Measurements from ENCODE around the gene SLC44A3.
A peak's percentile ranks its signal among the peaks of the same experiment; 100 is the strongest.
"Not testable (repeated sequence)": the region's sequence is repeated elsewhere in the genome, so short reads cannot be mapped to it uniquely, and the experiment has no call there.

Gene SLC44A3

DNA sequence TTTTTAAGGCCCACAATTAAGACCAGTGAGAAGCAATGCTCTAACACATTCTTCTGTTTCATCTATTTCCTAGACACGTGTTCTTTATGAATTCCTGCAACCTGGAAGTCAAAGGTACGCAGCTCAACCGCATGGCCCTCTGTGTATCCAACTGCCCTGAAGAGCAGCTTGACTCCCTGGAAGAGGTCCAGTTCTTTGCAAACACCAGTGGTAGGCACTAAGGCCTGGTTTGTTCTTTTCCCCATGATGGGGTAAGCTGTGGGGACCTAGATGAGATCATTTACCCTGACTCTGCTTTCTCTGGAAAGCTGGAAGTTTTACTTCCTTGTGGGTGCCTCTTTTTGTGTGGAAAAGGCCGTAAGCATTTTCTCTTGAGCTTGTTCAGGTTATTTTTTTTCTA is 7.3 kb downstream of the SLC44A3 start:
- DNase-seq, result no peak
- in situ Hi-C loops (cut with MboI; ENCODE audit: low pct_unique_long_range_greater_than_20kb, low sequenced_read_pairs), result no loop called here

DNA sequence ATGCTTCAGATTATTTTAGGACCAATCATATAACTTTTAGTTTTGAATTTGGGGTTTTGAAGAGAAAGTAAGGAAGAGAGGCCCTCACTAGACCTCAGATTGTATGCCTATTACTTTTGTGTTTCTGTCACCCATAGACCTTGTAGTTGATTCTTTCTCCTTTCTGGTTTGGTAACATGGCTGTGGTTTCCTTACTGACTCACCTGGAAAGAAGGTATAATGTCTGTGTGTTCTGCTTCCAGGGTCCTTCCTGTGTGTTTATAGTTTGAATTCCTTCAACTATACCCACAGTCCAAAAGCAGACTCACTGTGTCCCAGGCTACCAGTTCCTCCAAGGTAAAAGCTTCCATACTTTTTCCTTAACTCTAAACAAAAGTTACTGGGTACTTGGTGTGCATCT is 8.1 kb downstream of the SLC44A3 start:
- DNase-seq, result no peak
- in situ Hi-C loops (cut with MboI; ENCODE audit: low pct_unique_long_range_greater_than_20kb, low sequenced_read_pairs), result no loop called here

DNA sequence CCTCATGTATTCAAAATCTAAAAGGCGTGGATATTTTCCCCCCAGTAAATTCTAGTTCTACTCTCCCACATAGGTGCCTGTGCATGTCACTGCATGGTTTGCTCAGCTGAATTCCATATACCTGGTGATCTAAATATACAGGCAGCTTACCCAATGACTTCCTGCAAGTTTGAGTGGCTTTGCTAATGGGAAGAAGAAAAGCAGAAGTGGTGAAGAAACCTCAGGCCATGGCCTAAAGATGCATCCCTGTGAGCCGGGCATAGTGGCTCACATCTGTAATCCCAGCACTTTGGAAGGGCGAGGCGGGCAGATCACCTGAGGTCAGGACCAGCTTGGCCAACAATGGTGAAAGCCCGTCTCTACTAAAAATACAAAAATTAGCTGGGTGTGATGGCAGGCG is 11.5 kb downstream of the SLC44A3 start:
- in situ Hi-C loops (cut with MboI; ENCODE audit: low pct_unique_long_range_greater_than_20kb, low sequenced_read_pairs), result no loop called here
- DNase-seq, result peak; percentile 86

DNA sequence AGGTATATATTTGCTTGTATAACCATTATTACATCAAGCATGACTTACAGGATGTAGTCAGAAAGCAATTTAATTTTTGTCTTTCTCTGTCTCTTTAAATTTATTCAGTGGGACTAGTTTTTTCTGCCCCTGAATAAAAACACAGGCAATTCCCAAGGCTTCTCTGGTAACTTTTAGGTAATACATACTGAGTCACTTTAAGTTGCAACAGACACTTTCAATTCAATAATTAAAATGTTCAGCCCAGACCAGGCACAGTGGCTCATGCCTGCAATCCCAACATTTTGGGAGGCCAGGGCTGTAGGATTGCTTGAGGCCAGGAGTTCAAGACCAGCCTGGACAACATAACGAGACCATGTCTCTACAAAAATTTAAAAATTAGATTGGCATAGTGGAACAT is 12.3 kb downstream of the SLC44A3 start:
- in situ Hi-C loops (cut with MboI; ENCODE audit: low pct_unique_long_range_greater_than_20kb, low sequenced_read_pairs), result no loop called here
- no peak for DNase-seq

DNA sequence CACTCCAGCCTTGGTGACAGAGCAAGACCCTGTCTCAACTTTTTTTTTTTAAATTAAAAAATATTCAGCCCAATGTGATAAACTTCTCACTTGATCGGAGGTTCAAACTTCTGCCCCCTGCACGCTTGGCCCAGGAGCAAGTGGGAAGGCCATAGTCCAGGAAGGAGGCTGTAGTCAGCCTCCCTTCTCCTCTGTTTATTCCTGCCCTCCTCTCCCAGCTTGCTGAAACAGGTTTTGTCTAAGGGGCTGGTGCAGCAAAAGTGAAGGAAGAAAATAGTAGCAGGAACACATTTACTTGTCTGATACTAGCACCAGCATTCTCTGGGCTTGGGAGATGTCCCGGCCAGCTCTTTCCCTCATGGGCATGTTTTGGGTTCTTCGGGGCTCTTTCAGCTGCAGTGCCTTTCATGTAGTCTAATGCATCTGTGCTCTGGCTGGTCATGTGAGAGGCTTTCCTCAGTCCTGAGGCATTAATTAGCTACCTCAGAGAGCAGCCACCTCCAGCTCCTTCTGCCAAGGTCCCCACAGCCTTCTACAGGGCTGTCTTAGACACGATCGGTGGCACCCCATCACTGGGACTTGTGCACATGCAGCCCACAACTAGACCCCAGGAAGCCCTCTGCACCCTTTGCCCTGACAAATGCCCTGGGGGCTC is 12.9 kb downstream of the SLC44A3 start:
- in situ Hi-C loops (cut with MboI; ENCODE audit: low pct_unique_long_range_greater_than_20kb, low sequenced_read_pairs), result no loop called here
- no peak for DNase-seq

DNA sequence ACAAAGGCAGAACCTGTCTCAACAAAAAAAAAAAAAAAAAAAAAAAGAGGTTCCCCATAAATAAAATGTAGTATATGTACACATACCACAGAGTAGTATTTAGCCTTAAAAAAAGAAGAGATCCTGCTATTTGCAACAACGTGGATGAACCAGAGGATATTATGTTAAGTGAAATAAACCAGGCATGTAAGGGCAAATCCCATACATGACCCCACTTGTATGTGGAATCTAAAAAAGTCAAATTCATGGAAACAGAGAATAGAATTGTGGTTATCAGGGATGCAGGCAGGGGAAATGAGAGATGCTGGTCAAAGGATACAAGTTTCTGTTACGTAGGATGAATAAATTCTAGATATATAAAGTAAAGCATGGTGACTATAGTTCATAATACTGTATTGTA is 16.7 kb downstream of the SLC44A3 start:
- in situ Hi-C loops (cut with MboI; ENCODE audit: low pct_unique_long_range_greater_than_20kb, low sequenced_read_pairs), result no loop called here
- peak; percentile 7 for DNase-seq

DNA sequence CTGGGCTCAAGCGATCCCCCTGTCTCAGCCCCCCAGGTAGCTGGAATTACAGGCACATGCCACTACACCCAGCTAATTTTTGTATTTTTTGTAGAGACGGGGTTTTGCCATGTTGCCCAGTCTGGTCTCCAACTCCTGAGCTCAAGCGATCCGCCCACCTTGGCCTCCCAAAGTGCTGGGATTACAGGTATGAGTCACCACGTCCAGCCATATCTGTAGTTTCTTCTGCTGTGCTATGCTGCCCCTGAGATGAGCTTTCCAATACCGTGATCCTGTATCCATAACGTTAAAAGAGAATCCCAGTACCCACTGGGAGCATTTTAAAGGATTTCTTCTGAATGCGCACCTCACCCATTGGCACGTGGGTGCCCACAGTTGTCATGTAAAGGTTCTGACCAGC is 20.2 kb downstream of the SLC44A3 start:
- DNase-seq; in situ Hi-C loops (cut with MboI; ENCODE audit: low pct_unique_long_range_greater_than_20kb, low sequenced_read_pairs): not testable (repeated sequence)

DNA sequence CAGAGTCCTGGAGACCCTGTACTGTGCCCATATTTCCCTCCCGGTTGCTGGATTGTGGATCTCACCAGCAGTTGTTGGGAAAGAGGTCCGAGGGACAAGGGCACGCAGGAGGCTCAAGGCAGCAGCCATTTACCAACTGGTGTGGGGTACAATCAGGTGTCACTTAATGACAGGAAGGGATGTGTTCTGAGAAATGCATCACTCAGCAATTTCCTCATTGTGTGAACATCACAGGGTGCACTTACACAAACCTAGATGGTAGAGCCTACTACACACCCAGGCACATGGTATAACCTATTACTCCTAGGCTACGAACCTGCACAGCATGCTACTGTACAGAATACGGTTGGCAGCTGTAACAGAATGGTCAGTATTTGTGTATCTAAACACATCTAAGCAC is 20.7 kb downstream of the SLC44A3 start:
- no peak for DNase-seq

DNA sequence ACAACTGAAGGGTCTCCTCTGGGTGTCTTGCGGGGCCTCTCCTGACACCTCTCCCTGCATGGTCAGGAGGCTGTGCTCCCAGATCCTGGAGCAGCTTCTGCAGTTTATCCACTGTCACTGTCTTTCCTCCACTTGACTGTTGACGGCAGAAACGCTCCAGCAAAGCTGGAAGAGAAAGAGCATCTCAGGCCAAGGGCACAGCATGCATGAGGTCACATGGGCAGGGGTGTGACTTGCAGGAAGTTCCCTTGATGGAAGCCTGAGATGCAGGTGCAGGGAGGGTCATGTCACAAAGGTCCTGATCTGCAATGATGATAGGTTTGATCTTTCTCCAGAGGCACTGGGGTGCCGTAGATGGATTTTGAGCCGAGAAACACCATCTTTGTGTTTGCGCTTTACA is 23.3 kb downstream of the SLC44A3 start:
- in situ Hi-C loops (cut with MboI; ENCODE audit: low pct_unique_long_range_greater_than_20kb, low sequenced_read_pairs), result no loop called here
- DNase-seq, result no peak

More for the DNA sequence above, 20.7 kb downstream of the SLC44A3 start:
- in situ Hi-C loops (cut with MboI; ENCODE audit: low pct_unique_long_range_greater_than_20kb, low sequenced_read_pairs), result no loop called here

DNA sequence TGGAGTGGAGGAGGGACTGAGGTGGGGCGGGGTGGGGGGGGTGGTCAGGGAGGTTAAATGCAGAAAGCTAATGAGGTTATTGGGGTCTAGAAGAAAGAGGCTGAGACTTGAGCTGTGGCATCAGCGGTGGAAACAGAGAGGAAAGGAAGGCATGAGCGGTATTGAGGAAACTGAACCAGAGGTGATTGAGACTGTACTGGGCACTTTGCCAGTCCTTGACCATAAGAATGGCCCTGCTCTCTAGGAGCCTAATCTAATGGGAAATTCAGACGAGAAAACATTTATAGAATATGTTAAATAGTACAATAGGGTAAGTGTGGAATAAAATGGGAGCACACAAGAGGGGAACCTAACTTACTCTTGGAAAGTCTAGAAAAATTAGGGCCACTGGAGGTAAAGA is 23.7 kb downstream of the SLC44A3 start:
- no peak for DNase-seq
- in situ Hi-C loops (cut with MboI; ENCODE audit: low pct_unique_long_range_greater_than_20kb, low sequenced_read_pairs), result no loop called here

DNA sequence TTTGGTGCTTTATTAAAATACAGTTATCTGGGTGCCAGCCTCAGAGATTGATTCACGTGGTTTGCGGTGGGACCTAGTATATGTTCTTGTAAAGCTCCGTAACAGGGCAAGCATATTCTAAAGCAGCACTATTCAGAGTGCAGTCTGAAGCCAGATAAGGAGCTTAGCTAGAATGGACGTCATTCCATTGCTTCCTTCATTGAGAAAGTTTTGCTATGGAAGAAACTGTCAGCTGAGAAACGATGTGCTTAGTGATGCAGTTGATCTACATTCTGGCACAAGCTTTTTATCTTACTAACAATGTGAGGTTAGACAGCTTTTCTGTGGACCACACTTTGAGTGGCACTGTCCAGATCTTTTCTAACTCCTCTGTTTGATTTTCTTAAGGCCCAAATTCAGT is 26.2 kb downstream of the SLC44A3 start:
- in situ Hi-C loops (cut with MboI; ENCODE audit: low pct_unique_long_range_greater_than_20kb, low sequenced_read_pairs), result no loop called here
- no peak for DNase-seq

DNA sequence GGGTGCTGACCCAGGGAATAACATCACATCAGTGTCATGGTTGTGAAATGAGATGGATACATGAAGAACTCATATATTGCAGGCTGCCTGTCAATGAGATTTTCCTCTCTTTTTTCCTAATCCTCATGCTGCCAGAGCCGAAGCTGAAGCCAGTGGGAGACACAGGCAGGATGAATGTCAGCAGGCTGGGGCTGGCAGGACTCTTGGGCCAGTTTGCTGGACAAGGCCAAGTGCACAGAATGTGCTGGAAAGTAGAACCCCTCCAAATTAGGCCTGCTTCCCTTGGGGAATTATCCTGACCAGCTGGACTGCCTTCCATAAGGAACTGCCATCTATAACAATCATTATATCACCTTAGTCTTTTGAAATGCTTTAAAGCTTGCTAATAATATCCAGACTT is 31.4 kb downstream of the SLC44A3 start:
- in situ Hi-C loops (cut with MboI; ENCODE audit: low pct_unique_long_range_greater_than_20kb, low sequenced_read_pairs), result loop anchor here (25.0 kb wide), 1 partner anchor 186 kb away; no protein-coding TSS in a partner anchor

DNA sequence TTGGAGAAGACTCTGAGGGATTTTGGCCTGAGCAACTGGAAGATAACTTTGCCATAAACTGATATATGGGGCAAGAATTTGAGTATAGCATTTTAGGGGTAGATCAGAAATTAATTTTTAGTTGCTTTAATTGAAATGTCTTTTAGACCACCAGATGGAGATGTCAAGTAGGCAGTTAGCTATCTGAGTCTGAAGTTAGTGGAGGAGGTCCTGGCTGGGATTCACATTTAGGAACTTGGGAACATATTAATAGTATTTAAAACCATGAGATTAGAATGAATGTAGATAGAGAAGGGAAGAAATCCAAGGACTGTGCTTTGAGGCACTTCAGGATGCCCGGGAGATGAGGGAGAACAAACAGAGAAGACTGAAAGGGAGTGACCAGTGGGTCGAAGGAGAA is 32.6 kb downstream of the SLC44A3 start:
- DNase-seq, result no peak

More for the DNA sequence above, 31.4 kb downstream of the SLC44A3 start:
- DNase-seq, result no peak

DNA sequence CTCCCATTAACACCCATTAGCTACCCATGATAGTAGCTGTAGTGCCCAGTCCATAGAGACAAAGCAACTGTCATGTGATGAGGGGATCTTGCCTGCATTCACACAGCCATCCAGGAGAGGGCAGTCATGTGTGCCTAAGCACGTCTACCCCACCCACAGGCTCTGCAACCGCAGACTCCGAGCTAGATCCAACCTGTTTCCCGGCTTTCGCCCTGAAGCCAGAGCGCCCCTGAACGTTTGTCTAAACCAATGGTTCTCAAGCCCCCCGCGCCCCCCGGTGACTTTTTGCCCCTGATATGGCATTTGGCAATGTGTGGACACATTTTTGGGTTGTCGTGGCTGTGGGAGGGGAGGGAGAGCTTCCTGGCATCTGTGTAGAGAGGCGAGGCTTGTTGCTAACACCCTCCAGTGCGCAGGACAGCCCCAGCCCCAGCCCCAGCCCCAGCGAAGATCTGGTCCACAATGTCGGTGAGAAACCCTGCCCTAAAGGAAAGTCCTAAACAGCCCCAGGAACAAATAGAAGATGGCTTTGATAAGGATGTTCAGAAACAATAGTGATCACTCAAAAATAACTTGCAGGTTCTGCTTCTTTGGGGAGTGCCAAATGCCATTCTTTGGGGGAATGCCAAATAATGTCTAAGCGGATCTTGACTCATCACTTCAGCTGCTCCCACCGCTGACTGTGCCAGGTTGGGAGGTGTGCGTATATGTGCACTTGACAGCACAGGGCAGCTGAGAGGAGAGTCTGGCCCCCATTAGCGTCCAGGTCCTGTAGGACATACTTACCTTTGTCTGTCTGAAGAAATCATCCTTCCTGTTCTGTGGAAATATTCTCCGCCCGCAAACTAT is 34.5 kb downstream of the SLC44A3 start:
- DNase-seq, result peak; percentile 89
- in situ Hi-C loops (cut with MboI; ENCODE audit: low pct_unique_long_range_greater_than_20kb, low sequenced_read_pairs), result loop anchor here (25.0 kb wide), 1 partner anchor 183 kb away; no protein-coding TSS in a partner anchor

More for the DNA sequence above, 32.6 kb downstream of the SLC44A3 start:
- in situ Hi-C loops (cut with MboI; ENCODE audit: low pct_unique_long_range_greater_than_20kb, low sequenced_read_pairs), result loop anchor here (25.0 kb wide), 1 partner anchor 185 kb away; no protein-coding TSS in a partner anchor

DNA sequence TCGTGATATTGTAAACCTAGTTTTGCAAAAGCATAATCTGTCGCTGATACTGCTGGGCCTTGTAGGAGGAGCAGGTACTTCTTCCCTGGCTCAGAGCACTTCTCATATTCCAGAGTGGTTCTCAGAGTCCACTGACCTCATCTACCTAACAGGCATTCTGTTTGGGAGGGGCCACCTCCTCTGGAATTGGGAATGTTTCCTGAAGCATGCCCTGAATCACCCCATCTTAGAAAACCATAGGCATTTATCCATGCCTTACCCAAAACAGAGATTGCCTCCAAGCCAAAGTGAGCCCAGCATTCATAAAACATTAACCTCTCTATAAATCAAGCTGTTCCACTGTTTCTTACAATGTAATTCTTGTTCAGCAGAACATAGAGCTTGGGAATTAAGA is 35.1 kb downstream of the SLC44A3 start:
- in situ Hi-C loops (cut with MboI; ENCODE audit: low pct_unique_long_range_greater_than_20kb, low sequenced_read_pairs), result loop anchor here (25.0 kb wide), 1 partner anchor 182 kb away; no protein-coding TSS in a partner anchor
- DNase-seq, result no peak

DNA sequence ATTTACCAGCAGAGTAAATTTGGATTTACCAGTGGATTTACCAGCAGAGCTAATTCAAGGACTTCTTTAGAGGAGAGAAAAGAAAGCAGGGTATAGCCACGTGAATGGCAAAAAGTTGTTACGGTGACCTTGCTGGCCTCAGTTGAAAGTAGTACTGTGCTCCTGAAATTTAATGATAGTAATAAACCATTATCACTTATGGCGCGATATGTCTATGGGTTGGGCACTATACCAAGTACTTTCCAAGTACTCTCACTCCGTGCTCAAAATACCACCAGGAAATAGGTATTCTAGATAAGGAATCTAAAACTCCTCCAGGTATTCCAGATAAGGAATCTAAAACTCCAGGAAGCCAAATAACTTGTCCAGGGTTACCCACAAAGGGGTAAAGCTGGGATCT is 35.8 kb downstream of the SLC44A3 start:
- no peak for DNase-seq
- in situ Hi-C loops (cut with MboI; ENCODE audit: low pct_unique_long_range_greater_than_20kb, low sequenced_read_pairs), result loop anchor here (25.0 kb wide), 1 partner anchor 181 kb away; no protein-coding TSS in a partner anchor

DNA sequence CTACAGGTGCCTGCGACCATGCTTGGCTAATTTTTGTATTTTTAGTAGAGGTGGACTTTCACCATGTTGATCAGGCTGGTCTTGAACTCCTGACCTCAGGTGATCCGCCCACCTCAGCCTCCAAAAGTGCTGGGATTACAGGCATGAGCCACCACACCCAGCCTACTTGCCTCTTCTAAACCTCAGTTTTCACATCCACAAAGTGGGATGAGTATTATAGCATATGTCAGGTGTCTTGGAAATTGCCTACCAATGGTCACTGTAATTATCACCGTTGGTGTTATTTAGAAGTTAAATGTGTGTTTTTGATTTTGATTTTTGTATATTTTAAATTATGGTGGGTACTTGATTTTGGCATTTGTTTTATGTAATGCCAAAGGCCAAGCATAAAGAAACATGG is 36.7 kb downstream of the SLC44A3 start:
- in situ Hi-C loops (cut with MboI; ENCODE audit: low pct_unique_long_range_greater_than_20kb, low sequenced_read_pairs), result loop anchor here (25.0 kb wide), 1 partner anchor 180 kb away; no protein-coding TSS in a partner anchor
- DNase-seq, result no peak

DNA sequence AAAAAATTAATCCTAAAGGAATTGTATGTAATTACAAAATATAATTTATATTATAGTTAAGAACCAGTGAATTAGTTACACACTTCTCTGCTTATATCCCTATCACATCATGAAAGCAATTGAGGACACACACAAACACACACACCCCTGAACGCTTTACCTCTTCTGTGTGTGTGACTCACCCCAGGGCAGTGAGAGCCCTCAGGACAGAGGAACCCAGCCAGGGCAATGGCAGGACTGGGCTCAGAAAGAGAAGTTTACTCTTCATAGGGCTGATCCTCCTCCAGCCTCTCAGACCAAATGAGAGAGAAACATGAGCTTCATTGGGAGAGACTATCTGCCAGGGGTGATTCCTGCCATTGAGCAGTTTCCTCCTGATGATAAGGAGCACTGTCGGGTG is 38.1 kb downstream of the SLC44A3 start:
- DNase-seq, result no peak
- in situ Hi-C loops (cut with MboI; ENCODE audit: low pct_unique_long_range_greater_than_20kb, low sequenced_read_pairs), result loop anchor here (25.0 kb wide), 1 partner anchor 179 kb away; no protein-coding TSS in a partner anchor

DNA sequence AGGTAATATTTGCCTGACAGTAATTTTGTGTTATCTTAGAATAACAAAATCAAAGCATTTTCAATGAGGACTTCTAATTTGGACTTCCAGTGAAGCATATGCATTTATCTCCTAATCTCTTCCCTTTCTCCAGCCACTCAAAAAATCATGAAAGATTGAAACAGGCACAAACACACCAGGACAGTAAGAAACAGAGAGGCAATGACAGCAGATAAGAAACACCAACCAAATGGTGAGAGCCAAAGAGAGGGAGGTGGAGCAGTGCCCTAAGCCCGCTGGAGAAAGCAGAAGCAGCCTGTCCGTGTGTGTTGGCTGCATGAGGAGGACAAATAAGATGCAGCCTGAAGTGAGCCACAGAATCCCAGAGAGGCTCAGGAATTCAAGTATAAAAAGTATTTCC is 39.0 kb downstream of the SLC44A3 start:
- no peak for DNase-seq
- in situ Hi-C loops (cut with MboI; ENCODE audit: low pct_unique_long_range_greater_than_20kb, low sequenced_read_pairs), result loop anchor here (25.0 kb wide), 1 partner anchor 178 kb away; no protein-coding TSS in a partner anchor

DNA sequence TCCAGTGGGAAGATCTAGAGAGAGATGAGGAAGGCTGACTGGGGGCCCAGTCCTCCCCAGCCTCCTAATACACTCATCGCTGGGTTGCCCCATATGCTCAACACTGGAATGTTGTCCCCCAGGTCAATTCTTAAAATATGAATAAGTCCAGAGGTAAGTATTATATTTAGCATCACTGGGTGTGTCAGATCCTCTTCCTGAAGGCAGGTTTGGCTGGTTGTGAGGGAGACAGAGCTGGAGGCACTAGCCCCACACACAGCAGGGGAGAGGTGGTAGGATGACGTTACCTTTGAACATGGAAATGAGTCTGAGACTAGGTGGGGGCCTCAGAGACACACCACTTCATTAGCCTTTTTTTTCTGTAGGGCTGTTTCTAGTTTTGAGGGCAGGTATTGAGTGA is 42.6 kb downstream of the SLC44A3 start:
- no peak for DNase-seq
- in situ Hi-C loops (cut with MboI; ENCODE audit: low pct_unique_long_range_greater_than_20kb, low sequenced_read_pairs), result loop anchor here (25.0 kb wide), 1 partner anchor 175 kb away; no protein-coding TSS in a partner anchor
